OCI-LY3 (cell line): ENCODE data around the gene EFHD1.

Experiments
- EZH2phosphoT487 ChIP-seq: fragments of 200-600 bp; shearing (Covaris generic); IDR thresholded peaks from 2 replicates; pipeline ENCODE4 v1.6.1; 2018; ENCODE audit warnings: antibody characterized with exemption, mixed run types, low read depth
- TF ChIP-seq, protein P1 (sequence below): fragments of 200-600, 300-600 bp; sonication (generic); IDR thresholded peaks from 2 replicates; pipeline ENCODE4 v1.5.1; 2014; ENCODE audit warnings: antibody characterized with exemption, low read length, low read depth

DNA sequence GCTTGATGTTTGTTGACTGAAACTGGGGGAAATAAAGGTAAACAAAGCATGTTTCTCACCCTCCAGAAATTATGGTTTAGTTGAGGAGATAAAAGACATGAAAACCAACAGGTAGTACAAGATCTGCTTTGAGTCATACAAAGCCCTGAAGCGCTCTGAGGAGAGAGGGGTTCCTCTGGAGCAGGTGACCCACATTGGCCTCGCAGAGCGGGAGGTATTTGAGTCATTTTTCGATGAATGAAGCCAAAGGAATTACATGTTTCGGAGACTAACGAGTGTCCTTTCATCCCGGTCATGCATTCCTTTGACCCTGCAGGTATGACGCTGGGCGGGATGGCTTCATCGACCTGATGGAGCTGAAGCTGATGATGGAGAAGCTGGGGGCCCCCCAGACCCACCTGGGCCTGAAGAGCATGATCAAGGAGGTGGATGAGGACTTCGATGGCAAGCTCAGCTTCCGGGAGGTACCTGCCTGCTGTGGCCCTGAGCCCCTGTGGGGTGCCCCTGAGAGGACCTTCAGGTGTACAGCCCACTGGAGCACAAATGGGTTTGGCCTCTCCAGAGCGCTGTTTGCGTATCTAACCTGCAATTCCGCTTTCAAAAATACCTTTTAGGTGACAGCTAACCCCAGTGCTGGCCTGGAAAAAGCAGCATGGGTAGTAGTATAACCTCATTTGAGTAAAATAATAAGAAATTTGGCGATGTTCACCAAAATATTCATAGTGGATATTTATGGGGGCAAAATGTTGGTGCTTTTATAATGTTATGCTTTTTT, 29.3 kb downstream of the EFHD1 start:
- TF ChIP-seq, protein P1, sequence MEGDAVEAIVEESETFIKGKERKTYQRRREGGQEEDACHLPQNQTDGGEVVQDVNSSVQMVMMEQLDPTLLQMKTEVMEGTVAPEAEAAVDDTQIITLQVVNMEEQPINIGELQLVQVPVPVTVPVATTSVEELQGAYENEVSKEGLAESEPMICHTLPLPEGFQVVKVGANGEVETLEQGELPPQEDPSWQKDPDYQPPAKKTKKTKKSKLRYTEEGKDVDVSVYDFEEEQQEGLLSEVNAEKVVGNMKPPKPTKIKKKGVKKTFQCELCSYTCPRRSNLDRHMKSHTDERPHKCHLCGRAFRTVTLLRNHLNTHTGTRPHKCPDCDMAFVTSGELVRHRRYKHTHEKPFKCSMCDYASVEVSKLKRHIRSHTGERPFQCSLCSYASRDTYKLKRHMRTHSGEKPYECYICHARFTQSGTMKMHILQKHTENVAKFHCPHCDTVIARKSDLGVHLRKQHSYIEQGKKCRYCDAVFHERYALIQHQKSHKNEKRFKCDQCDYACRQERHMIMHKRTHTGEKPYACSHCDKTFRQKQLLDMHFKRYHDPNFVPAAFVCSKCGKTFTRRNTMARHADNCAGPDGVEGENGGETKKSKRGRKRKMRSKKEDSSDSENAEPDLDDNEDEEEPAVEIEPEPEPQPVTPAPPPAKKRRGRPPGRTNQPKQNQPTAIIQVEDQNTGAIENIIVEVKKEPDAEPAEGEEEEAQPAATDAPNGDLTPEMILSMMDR: no peak
- no peak for TF ChIP-seq EZH2phosphoT487
